Globus pallidus (tissue), 1 donor: Measurements from ENCODE around the gene OPRL1.

ENCODE experiments used
- DNase-seq: peaks from one replicate; pipeline ENCODE4 v3.0.0-alpha.2; 2015; ENCODE audit warnings: low spot score

Gene OPRL1

GRCh38 chr20:64042054-64042781 lies 37.7 kb upstream of the OPRL1 start:
- no peak for DNase-seq

GRCh38 chr20:64043768-64044167 lies 36.1 kb upstream of the OPRL1 start:
- no peak for DNase-seq

- DNase-seq, result no peak
Measured at GRCh38 chr20:64044484-64045247, 35.2 kb upstream of the OPRL1 start.

GRCh38 chr20:64045346-64046011 lies 34.4 kb upstream of the OPRL1 start:
- no peak for DNase-seq

- no peak for DNase-seq
Measured at GRCh38 chr20:64047046-64047389, 32.9 kb upstream of the OPRL1 start.

- DNase-seq, result no peak
Measured at GRCh38 chr20:64047968-64048401, 31.9 kb upstream of the OPRL1 start.

GRCh38 chr20:64048402-64049044 lies 31.4 kb upstream of the OPRL1 start:
- no peak for DNase-seq

- no peak for DNase-seq
Measured at GRCh38 chr20:64049060-64049877, 30.6 kb upstream of the OPRL1 start, which contains the start of gene SOX18. Gene SOX18 (minus strand): TSS chr20:64049639. CDS start chr20:64049516, 123 bp downstream.

- DNase-seq, result no peak
Measured at GRCh38 chr20:64049878-64050260, 30.0 kb upstream of the OPRL1 start.

GRCh38 chr20:64050261-64051032 lies 29.4 kb upstream of the OPRL1 start:
- no peak for DNase-seq

- DNase-seq, result no peak
Measured at GRCh38 chr20:64051033-64051452, 28.8 kb upstream of the OPRL1 start.

GRCh38 chr20:64051561-64052325 lies 28.1 kb upstream of the OPRL1 start:
- no peak for DNase-seq

- DNase-seq, result no peak
Measured at GRCh38 chr20:64052326-64052722, 27.6 kb upstream of the OPRL1 start.

- DNase-seq, result no peak
Measured at GRCh38 chr20:64052987-64053840, 26.7 kb upstream of the OPRL1 start.

- DNase-seq, result no peak
Measured at GRCh38 chr20:64053841-64054661, 25.8 kb upstream of the OPRL1 start.

- no peak for DNase-seq
Measured at GRCh38 chr20:64055396-64055892, 24.4 kb upstream of the OPRL1 start.

GRCh38 chr20:64055893-64056638 lies 23.8 kb upstream of the OPRL1 start:
- DNase-seq, result no peak

GRCh38 chr20:64056639-64056888 lies 23.3 kb upstream of the OPRL1 start:
- no peak for DNase-seq
